ENCODE measurements around the gene WFDC2. TPM values are rescaled to one million over a fixed set of nuclear protein-coding genes. Genes with fewer than 3 reads are reported as not detected.

Gene WFDC2
- total RNA-seq, 2 experiments from 2014 or later, result 1.3 TPM

- CTCF ChIA-PET, result interaction anchor here (2.1 to 14.4 kb wide), 2 partner anchors 10 to 57 kb away, joined by 12 to 549 read pairs; partner anchors contain the start of genes SYS1 and TP53TG5
- no peak for ATAC-seq
- no peak overlapping the region for H3K4me3 Mint-ChIP-seq
Observed at GRCh38 chr20:45426320-45427016, 43.1 kb upstream of the WFDC2 start.

GRCh38 chr20:45427236-45428149 lies 42.1 kb upstream of the WFDC2 start:
- peaks cover 8% of the 10 kb centered on the region for H3K4me1 Mint-ChIP-seq (ENCODE audit: low read depth)
- intact Hi-C loops (cut with micrococcal nuclease), result no loop called here
- DNase-seq (no peak), ATAC-seq (no peak)
- ChIA-PET POLR2A (interaction anchor here (0.6 to 1.4 kb wide), 3 partner anchors 9 to 54 kb away, joined by 3 to 5 read pairs (median 4); no protein-coding TSS in a partner anchor), CTCF (interaction anchor here (0.5 to 14.4 kb wide), 3 partner anchors 9 to 58 kb away, joined by 3 to 549 read pairs (median 12); partner anchors contain the start of genes SYS1 and TP53TG5)
- H3K9me3 Mint-ChIP-seq, result no peaks in the 10 kb centered on the region
- peaks cover 24% of the 10 kb centered on the region for H3K36me3 Mint-ChIP-seq (ENCODE audit: low read depth)
- no peaks in the 10 kb centered on the region for H3K27me3 Mint-ChIP-seq
- no peak overlapping the region for H3K27ac Mint-ChIP-seq
- no peak overlapping the region for H3K4me3 Mint-ChIP-seq
- no peak for TF ChIP-seq CTCF (IDR thresholded peaks at IDR 0.05)

More at GRCh38 chr20:45426320-45427016, 43.1 kb upstream of the WFDC2 start:
- Mint-ChIP-seq H3K4me1 (ENCODE audit: low read depth) (no peaks in the 10 kb centered on the region), H3K36me3 (ENCODE audit: low read depth) (peaks cover 27% of the 10 kb centered on the region), H3K9me3 (no peaks in the 10 kb centered on the region), H3K27ac (no peak overlapping the region), H3K27me3 (no peaks in the 10 kb centered on the region)
- intact Hi-C loops (cut with micrococcal nuclease), result no loop called here
- POLR2A ChIA-PET, result interaction anchor here (1.1 kb wide), 1 partner anchor 53 kb away, joined by 4 read pairs; no protein-coding TSS in a partner anchor
- no peak for DNase-seq
- no peak for TF ChIP-seq CTCF (IDR thresholded peaks at IDR 0.05)

- Mint-ChIP-seq H3K27me3 (no peaks in the 10 kb centered on the region), H3K4me3 (no peak overlapping the region), H3K9me3 (no peaks in the 10 kb centered on the region), H3K4me1 (ENCODE audit: low read depth) (peaks cover 11% of the 10 kb centered on the region), H3K36me3 (ENCODE audit: low read depth) (peaks cover 22% of the 10 kb centered on the region), H3K27ac (no peak overlapping the region)
- POLR2A ChIA-PET, result interaction anchor here (0.6 to 1.3 kb wide), 4 partner anchors 11 to 135 kb away, joined by 3 to 4 read pairs (median 3); no protein-coding TSS in a partner anchor
- no peak for DNase-seq
- ATAC-seq, result no peak
- intact Hi-C loops (cut with micrococcal nuclease), result no loop called here
- TF ChIP-seq CTCF (IDR thresholded peaks at IDR 0.05), result no peak
- CTCF ChIA-PET, result interaction anchor here (1.0 to 14.4 kb wide), 2 partner anchors 60 to 136 kb away, joined by 3 to 549 read pairs; partner anchors contain the start of genes SYS1 and TP53TG5
Observed at GRCh38 chr20:45429618-45430017, 39.9 kb upstream of the WFDC2 start.

- DNase-seq (peak; percentile 34), ATAC-seq (peak; percentile 43)
- Mint-ChIP-seq H3K9me3 (no peaks in the 10 kb centered on the region), H3K27ac (peak overlapping the region; percentile 59), H3K4me3 (no peak overlapping the region), H3K27me3 (no peaks in the 10 kb centered on the region), H3K36me3 (ENCODE audit: low read depth) (peaks cover 10% of the 10 kb centered on the region), H3K4me1 (ENCODE audit: low read depth) (peaks cover 15% of the 10 kb centered on the region)
- ChIA-PET CTCF (interaction anchor here (1.0 to 14.4 kb wide), 4 partner anchors 17 to 121 kb away, joined by 3 to 549 read pairs (median 8); partner anchors contain the start of genes SYS1 and TP53TG5), POLR2A (interaction anchor here (1.0 to 1.2 kb wide), 2 partner anchors 25 to 70 kb away, joined by 3 to 4 read pairs; partner anchors contain the start of gene SYS1)
- no peak for TF ChIP-seq CTCF (IDR thresholded peaks at IDR 0.05)
- intact Hi-C loops (cut with micrococcal nuclease), result no loop called here
Observed at GRCh38 chr20:45432294-45432693, 37.3 kb upstream of the WFDC2 start.

Measured in activated CD8-positive, alpha-beta T cell treated with anti-CD3 and anti-CD28 coated beads for 36 hours (primary cell).